OCI-LY7 (cell line): Measurements from ENCODE around the gene PAWR. TPM values are rescaled to one million over a fixed set of nuclear protein-coding genes. Genes with fewer than 3 reads are reported as not detected.

Source experiments
- BruUV-seq: library from RNA; stranded (reverse); fragments of 400-500 nt; replicated peaks from 2 replicates; lab custom pipeline; 2021; lab: Mats Ljungman, UMichigan
- CTCF ChIA-PET: fragments of 300-600 bp; sonication (Branson Sonifier 250); formaldehyde crosslinking; loops from one replicate; lab custom pipeline; 2022; ENCODE audit warnings: antibody characterized with exemption; ENCODE audit not compliant: unreplicated experiment; lab: Charles Lee
- POLR2A ChIA-PET: fragments of 300-600 bp; sonication (Branson Sonifier 250); formaldehyde crosslinking; loops from one replicate; lab custom pipeline; 2022; ENCODE audit warnings: antibody characterized with exemption; lab: Charles Lee
- DNase-seq: peaks from one replicate; pipeline ENCODE4 v3.0.0-alpha.2; 2015; ENCODE audit warnings: low spot score
- H2AFZ ChIP-seq: fragments of 200-600 bp; sonication (generic), shearing (Covaris generic); 2 replicates; pipeline ENCODE4 v1.6.1; 2014; ENCODE audit warnings: mild to moderate bottlenecking, antibody characterized with exemption, low read length, moderate library complexity
- H3K27ac ChIP-seq: fragments of 200-600 bp; sonication (generic); 2 replicates; pipeline ENCODE4 v1.5.1; 2014; ENCODE audit warnings: mixed run types, low read depth, mild to moderate bottlenecking, moderate library complexity, low read length, inconsistent platforms; ENCODE audit not compliant: poor library complexity, severe bottlenecking
- H3K36me3 ChIP-seq: fragments of 200-600 bp; sonication (generic); 2 replicates; pipeline ENCODE4 v1.6.1; 2014; ENCODE audit warnings: mild to moderate bottlenecking, antibody characterized with exemption, low read length, moderate library complexity, mixed read lengths; ENCODE audit not compliant: insufficient read depth
- H3K4me1 ChIP-seq: fragments of 200-600 bp; sonication (generic); 2 replicates; pipeline ENCODE4 v1.5.1; 2014; ENCODE audit warnings: mild to moderate bottlenecking, low read length; ENCODE audit not compliant: insufficient read depth, poor library complexity, severe bottlenecking
- H3K4me2 ChIP-seq: fragments of 200-600 bp; sonication (generic); 2 replicates; pipeline ENCODE4 v1.6.1; 2014; ENCODE audit warnings: mild to moderate bottlenecking, low read length
- H3K4me3 ChIP-seq: fragments of 200-600 bp; sonication (generic); 2 replicates; pipeline ENCODE4 v1.5.1; 2014; ENCODE audit warnings: mild to moderate bottlenecking, low read depth, low read length; ENCODE audit not compliant: poor library complexity, severe bottlenecking
- H3K79me2 ChIP-seq: fragments of 200-600 bp; sonication (generic); 2 replicates; pipeline ENCODE4 v1.6.1; 2016; ENCODE audit warnings: low read depth, mild to moderate bottlenecking, low read length, moderate library complexity, mixed read lengths; ENCODE audit not compliant: insufficient read depth
- H3K9me2 ChIP-seq: fragments of 200-600 bp; sonication (generic); 2 replicates; pipeline ENCODE4 v1.6.1; 2016; ENCODE audit warnings: mild to moderate bottlenecking, low read length, mixed read lengths; ENCODE audit not compliant: insufficient read depth
- H3K9me3 ChIP-seq: fragments of 200-600 bp; sonication (generic); 2 replicates; pipeline ENCODE4 v1.6.1; 2014; ENCODE audit warnings: mild to moderate bottlenecking, mixed run types, low read length, mixed read lengths
- H4K20me1 ChIP-seq: fragments of 200-600 bp; sonication (generic); 2 replicates; pipeline ENCODE4 v1.6.1; 2014; ENCODE audit warnings: mild to moderate bottlenecking, antibody characterized with exemption, low read length, moderate library complexity, mixed read lengths; ENCODE audit not compliant: insufficient read depth
- EZH2phosphoT487 ChIP-seq: fragments of 200-600 bp; sonication (generic); IDR thresholded peaks from 2 replicates; pipeline ENCODE4 v1.6.1; 2018; ENCODE audit warnings: low read depth, borderline replicate concordance, mild to moderate bottlenecking, mixed run types, antibody characterized with exemption, low read length, moderate library complexity, mixed read lengths
- intact Hi-C: fragments of 100-400 bp; cut with micrococcal nuclease; formaldehyde crosslinking; loops from one replicate; pipeline ENCODE4 v1.10.0; 2022; ENCODE audit not compliant: unreplicated experiment
- total RNA-seq, 2 experiments: library from RNA; depleted of rRNA in 1 of 2; stranded (reverse); fragments of >200 nt in 1 of 2; shearing (Covaris generic) in 1 of 2; gene quantifications; 2 replicates each; pipeline ENCODE4 v1.2.3, GENCODE V29; 2014 to 2022
- TF ChIP-seq, protein P1 (sequence below): fragments of 200-600 bp; sonication (generic); conservative IDR thresholded peaks from 2 replicates; pipeline ENCODE4 v1.5.1; 2014; ENCODE audit warnings: mild to moderate bottlenecking, antibody characterized with exemption, low read length, moderate library complexity, mixed read lengths

The PAWR gene
- total RNA-seq, 2 experiments from 2014 or later, result 107 to 186 TPM

- peak overlapping the region; percentile 90 for H3K4me3 ChIP-seq
- peak overlapping the region; percentile 84 for H3K27ac ChIP-seq
- BruUV-seq, result no TSS peak
Observed at GRCh38 chr12:79688376-79689060, 2.2 kb downstream of the PAWR start.

GRCh38 chr12:79687711-79688260, 3.0 kb downstream of the PAWR start:
- ChIA-PET POLR2A (interaction anchor here (0.6 to 1.8 kb wide), 9 partner anchors 11 to 112 kb away, joined by 3 to 7 read pairs (median 5); no protein-coding TSS in a partner anchor), CTCF (no interaction called here)
- peak overlapping the region; percentile 90 for H3K4me3 ChIP-seq
- H2AFZ ChIP-seq, result no peak overlapping the region
- peak overlapping the region; percentile 84 for H3K27ac ChIP-seq
- no TSS peak for BruUV-seq
- H3K9me3 ChIP-seq, result no peaks in the 10 kb centered on the region
- H3K9me2 ChIP-seq, result no peaks in the 10 kb centered on the region
- H4K20me1 ChIP-seq, result peaks cover 43% of the 10 kb centered on the region
- peaks cover 50% of the 10 kb centered on the region for H3K36me3 ChIP-seq
- peak overlapping the region; percentile 91 for H3K4me2 ChIP-seq
- TF ChIP-seq, protein P1, sequence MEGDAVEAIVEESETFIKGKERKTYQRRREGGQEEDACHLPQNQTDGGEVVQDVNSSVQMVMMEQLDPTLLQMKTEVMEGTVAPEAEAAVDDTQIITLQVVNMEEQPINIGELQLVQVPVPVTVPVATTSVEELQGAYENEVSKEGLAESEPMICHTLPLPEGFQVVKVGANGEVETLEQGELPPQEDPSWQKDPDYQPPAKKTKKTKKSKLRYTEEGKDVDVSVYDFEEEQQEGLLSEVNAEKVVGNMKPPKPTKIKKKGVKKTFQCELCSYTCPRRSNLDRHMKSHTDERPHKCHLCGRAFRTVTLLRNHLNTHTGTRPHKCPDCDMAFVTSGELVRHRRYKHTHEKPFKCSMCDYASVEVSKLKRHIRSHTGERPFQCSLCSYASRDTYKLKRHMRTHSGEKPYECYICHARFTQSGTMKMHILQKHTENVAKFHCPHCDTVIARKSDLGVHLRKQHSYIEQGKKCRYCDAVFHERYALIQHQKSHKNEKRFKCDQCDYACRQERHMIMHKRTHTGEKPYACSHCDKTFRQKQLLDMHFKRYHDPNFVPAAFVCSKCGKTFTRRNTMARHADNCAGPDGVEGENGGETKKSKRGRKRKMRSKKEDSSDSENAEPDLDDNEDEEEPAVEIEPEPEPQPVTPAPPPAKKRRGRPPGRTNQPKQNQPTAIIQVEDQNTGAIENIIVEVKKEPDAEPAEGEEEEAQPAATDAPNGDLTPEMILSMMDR, result no peak
- no peak for TF ChIP-seq EZH2phosphoT487
- H3K79me2 ChIP-seq, result peaks cover 70% of the 10 kb centered on the region
- DNase-seq, result no peak
- H3K4me1 ChIP-seq, result peaks cover 45% of the 10 kb centered on the region
- intact Hi-C loops, result no loop called here

More at GRCh38 chr12:79688376-79689060, 2.2 kb downstream of the PAWR start:
- Histone ChIP-seq H3K9me2 (no peaks in the 10 kb centered on the region), H3K4me1 (peaks cover 38% of the 10 kb centered on the region), H2AFZ (peak overlapping the region; percentile 82), H3K4me2 (peak overlapping the region; percentile 91), H3K9me3 (no peaks in the 10 kb centered on the region), H3K79me2 (peaks cover 63% of the 10 kb centered on the region), H3K36me3 (peaks cover 44% of the 10 kb centered on the region), H4K20me1 (peaks cover 36% of the 10 kb centered on the region)
- POLR2A ChIA-PET, result interaction anchor here (0.6 to 3.2 kb wide), 13 partner anchors 9 to 430 kb away, joined by 3 to 13 read pairs (median 5); no protein-coding TSS in a partner anchor
- CTCF ChIA-PET, result no interaction called here
- intact Hi-C loops, result no loop called here
- no peak for DNase-seq
- TF ChIP-seq, protein P1, result no peak
- no peak for TF ChIP-seq EZH2phosphoT487

DNA sequence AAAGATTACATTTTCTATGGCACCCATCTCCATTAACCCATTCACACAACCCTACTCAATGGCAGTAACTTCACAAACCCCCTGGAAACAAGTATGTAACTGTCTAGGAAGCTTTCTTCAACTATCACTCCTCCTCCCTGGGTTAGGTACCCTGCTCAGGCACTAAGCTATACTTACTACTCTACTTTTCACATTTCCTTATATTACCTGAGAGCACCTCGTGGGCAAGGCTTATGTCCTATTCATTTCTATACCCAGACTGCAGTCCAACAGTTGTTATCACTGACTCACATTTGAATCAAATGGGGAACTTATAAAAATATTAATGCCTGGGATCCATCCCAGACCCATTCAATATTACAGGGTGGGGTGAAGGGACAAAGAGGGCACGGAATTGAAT, 4.6 kb downstream of the PAWR start:
- DNase-seq, result no peak
- Histone ChIP-seq H3K36me3 (peaks cover 50% of the 10 kb centered on the region), H3K27ac (no peak overlapping the region), H3K4me3 (peak overlapping the region; percentile 90), H3K9me2 (no peaks in the 10 kb centered on the region), H3K79me2 (peaks cover 86% of the 10 kb centered on the region), H4K20me1 (peaks cover 53% of the 10 kb centered on the region), H3K4me2 (peak overlapping the region; percentile 91), H3K4me1 (peaks cover 57% of the 10 kb centered on the region), H3K9me3 (no peaks in the 10 kb centered on the region), H2AFZ (no peak overlapping the region)
- TF ChIP-seq, protein P1, result no peak
- no peak for TF ChIP-seq EZH2phosphoT487
- BruUV-seq, result no TSS peak
- intact Hi-C loops, result no loop called here
- ChIA-PET CTCF (no interaction called here), POLR2A (interaction anchor here (0.5 to 1.8 kb wide), 4 partner anchors 11 to 176 kb away, joined by 3 to 5 read pairs (median 4); no protein-coding TSS in a partner anchor)
